ENCODE results near the gene OAT.

OAT gene

DNA sequence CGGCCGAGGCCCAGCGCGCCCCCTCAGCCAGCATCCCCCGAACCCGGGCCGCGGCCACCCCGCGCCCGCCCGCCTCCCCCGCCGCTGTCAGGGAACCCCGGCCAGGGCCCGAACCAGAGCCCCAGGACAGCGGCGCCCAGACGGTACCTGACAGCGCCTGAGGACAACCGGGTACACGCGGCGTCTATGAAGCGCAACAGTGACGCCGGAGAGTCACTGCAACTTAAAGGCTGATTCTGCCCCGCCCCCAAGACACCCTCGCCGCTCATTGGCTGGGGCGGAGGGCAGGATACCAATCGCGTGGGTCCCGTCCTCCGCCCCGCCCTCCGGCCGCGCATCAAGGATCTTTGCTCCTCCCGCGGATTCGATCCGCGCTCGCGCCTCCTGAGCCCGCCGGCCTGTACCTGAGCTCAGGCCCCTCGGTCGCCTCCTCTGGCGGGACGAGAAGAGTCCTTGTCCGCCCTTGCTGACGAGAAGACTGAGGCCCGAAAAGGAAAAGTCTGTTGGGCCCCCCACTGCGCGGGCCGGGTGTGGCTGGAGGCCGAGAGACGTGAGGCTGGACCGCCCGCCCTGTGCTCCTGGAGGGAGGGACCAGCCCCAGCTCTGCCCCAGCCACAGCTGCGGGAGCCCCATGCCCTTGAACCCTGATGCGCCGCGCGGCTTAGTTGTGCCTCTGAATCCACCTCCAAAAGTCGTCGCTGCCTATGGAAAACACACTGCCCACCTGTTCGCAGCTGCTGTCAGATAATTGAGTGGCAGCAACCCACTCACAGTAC is at the start of gene OAT:
OAT (minus strand) TSS at position 198 of the 776 bp plus-strand sequence. CDS start 6,752 bp downstream, outside the sequence.
- Histone ChIP-seq H3K36me3 (ENCODE audit: insufficient read depth, low read length) (no peaks in the 10 kb centered on the region), H3K4me3 (ENCODE audit: low read length, poor library complexity, severe bottlenecking) (peak within 1 kb of the TSS; percentile 92), H3K79me2 (ENCODE audit: insufficient read depth, low read length) (peaks cover 32% of the 10 kb centered on the region), H3K4me2 (ENCODE audit: low read depth, low read length, poor library complexity, severe bottlenecking) (peak within 1 kb of the TSS; percentile 90), H3K27me3 (ENCODE audit: insufficient read depth, low read length, poor library complexity, severe bottlenecking) (no peaks in the 10 kb centered on the region), H3K4me1 (ENCODE audit: insufficient read depth, low read length, poor library complexity, severe bottlenecking) (peaks cover 35% of the 10 kb centered on the region), H3K9ac (ENCODE audit: low read depth, low read length, poor library complexity, severe bottlenecking) (peak within 1 kb of the TSS; percentile 72), H3F3A (ENCODE audit: low read depth) (no peaks in the 10 kb centered on the region), H4K20me1 (ENCODE audit: insufficient read depth, low read length, poor library complexity, severe bottlenecking) (peaks cover 19% of the 10 kb centered on the region), H3K9me2 (replicated peaks; ENCODE audit: low read depth, low read length) (no peaks in the 10 kb centered on the region), H3K9me3 (ENCODE audit: insufficient read depth, low read depth, low read length) (no peaks in the 10 kb centered on the region), H2AFZ (ENCODE audit: low read length) (peak within 1 kb of the TSS; percentile 99)
- no peak for TF ChIP-seq EZH2phosphoT487 (IDR thresholded peaks at IDR 0.05; ENCODE audit: borderline replicate concordance)

DNA sequence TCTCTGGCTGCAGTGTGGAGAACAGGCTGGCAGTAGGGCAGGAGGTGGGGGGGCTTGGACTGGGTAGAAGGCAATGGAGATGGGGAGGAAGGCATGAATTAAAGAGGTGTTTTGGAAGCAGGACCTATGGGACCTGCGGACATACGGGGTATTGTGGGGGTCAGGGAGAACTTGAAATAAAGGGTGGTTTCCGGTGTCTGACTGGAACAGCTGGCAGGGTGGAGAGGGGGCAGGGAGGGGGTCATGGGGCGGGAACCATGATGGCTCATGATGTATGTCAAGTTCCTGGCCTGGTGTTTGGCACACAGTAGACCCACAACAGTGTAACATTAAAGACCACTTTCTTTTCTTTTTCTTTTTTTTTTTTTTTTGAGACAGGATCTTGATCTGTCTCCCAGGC is 48.4 kb upstream of the OAT start:
- no peaks in the 10 kb centered on the region for H4K20me1 ChIP-seq (ENCODE audit: insufficient read depth, low read length, poor library complexity, severe bottlenecking)

DNA sequence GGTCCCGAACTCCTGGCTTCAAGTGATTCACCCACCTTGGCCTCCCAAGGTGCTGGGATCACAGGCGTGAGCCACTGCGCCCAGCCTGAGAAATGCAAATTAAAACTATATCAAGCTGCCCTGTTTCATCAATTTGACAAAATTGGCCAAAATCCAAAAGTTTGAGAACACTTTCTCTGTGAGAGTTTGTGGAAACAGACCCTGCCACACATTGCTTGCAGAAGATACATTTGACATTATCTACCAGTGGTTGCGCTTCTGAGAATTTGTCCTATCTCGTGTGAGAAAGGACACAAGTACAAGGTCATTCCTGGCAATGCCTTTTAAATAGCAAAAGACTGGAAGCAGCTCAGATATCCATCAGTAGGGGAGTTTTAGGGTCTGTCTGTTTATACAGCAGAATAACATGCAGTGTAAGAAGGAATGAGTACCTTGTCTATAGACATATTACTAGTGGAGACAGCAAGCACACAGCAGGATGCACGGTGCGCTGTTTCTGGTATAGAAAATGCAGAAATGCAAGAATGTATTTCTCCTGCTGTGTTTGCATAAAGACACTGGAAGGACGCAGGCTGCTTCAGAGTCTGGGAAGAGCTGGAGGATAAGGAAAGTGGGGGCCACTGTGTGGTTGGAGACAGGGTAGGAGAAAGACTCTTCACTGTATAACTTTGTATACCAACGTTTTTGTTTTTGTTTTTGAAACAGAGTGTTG is 47.2 kb upstream of the OAT start:
- Histone ChIP-seq H3K27me3 (ENCODE audit: insufficient read depth, low read length, poor library complexity, severe bottlenecking) (no peaks in the 10 kb centered on the region), H3F3A (ENCODE audit: low read depth) (no peaks in the 10 kb centered on the region), H3K9ac (ENCODE audit: low read depth, low read length, poor library complexity, severe bottlenecking) (no peak overlapping the region), H3K79me2 (ENCODE audit: insufficient read depth, low read length) (peaks cover 6% of the 10 kb centered on the region; the same call in 1 of the 2 replicates), H3K4me3 (ENCODE audit: low read length, poor library complexity, severe bottlenecking) (no peak overlapping the region), H3K4me1 (ENCODE audit: insufficient read depth, low read length, poor library complexity, severe bottlenecking) (peaks cover 23% of the 10 kb centered on the region), H3K9me3 (ENCODE audit: insufficient read depth, low read depth, low read length) (no peaks in the 10 kb centered on the region), H3K4me2 (ENCODE audit: low read depth, low read length, poor library complexity, severe bottlenecking) (no peak overlapping the region), H3K9me2 (replicated peaks; ENCODE audit: low read depth, low read length) (no peaks in the 10 kb centered on the region), H4K20me1 (ENCODE audit: insufficient read depth, low read length, poor library complexity, severe bottlenecking) (no peaks in the 10 kb centered on the region), H3K36me3 (ENCODE audit: insufficient read depth, low read length) (no peaks in the 10 kb centered on the region), H2AFZ (ENCODE audit: low read length) (no peak overlapping the region)
- TF ChIP-seq, protein P1, sequence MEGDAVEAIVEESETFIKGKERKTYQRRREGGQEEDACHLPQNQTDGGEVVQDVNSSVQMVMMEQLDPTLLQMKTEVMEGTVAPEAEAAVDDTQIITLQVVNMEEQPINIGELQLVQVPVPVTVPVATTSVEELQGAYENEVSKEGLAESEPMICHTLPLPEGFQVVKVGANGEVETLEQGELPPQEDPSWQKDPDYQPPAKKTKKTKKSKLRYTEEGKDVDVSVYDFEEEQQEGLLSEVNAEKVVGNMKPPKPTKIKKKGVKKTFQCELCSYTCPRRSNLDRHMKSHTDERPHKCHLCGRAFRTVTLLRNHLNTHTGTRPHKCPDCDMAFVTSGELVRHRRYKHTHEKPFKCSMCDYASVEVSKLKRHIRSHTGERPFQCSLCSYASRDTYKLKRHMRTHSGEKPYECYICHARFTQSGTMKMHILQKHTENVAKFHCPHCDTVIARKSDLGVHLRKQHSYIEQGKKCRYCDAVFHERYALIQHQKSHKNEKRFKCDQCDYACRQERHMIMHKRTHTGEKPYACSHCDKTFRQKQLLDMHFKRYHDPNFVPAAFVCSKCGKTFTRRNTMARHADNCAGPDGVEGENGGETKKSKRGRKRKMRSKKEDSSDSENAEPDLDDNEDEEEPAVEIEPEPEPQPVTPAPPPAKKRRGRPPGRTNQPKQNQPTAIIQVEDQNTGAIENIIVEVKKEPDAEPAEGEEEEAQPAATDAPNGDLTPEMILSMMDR (conservative IDR thresholded peaks at IDR 0.05; ENCODE audit: low read length): no peak
- no peak for TF ChIP-seq EZH2phosphoT487 (IDR thresholded peaks at IDR 0.05; ENCODE audit: borderline replicate concordance)

More for the DNA sequence above, 48.4 kb upstream of the OAT start:
- H3K36me3 ChIP-seq (ENCODE audit: insufficient read depth, low read length): no peaks in the 10 kb centered on the region
- TF ChIP-seq, protein P1 (conservative IDR thresholded peaks at IDR 0.05; ENCODE audit: low read length): no peak
- no peak for TF ChIP-seq EZH2phosphoT487 (IDR thresholded peaks at IDR 0.05; ENCODE audit: borderline replicate concordance)
- H3K9me2 ChIP-seq (replicated peaks; ENCODE audit: low read depth, low read length): no peaks in the 10 kb centered on the region
- no peak overlapping the region for H3K9ac ChIP-seq (ENCODE audit: low read depth, low read length, poor library complexity, severe bottlenecking)
- no peaks in the 10 kb centered on the region for H3F3A ChIP-seq (ENCODE audit: low read depth)
- H2AFZ ChIP-seq (ENCODE audit: low read length): no peak overlapping the region
- peaks cover 19% of the 10 kb centered on the region for H3K4me1 ChIP-seq (ENCODE audit: insufficient read depth, low read length, poor library complexity, severe bottlenecking)
- H3K4me3 ChIP-seq (ENCODE audit: low read length, poor library complexity, severe bottlenecking): no peak overlapping the region
- H3K4me2 ChIP-seq (ENCODE audit: low read depth, low read length, poor library complexity, severe bottlenecking): no peak overlapping the region
- H3K79me2 ChIP-seq (ENCODE audit: insufficient read depth, low read length): peaks cover 5% of the 10 kb centered on the region; the same call in 1 of the 2 replicates
- H3K9me3 ChIP-seq (ENCODE audit: insufficient read depth, low read depth, low read length): no peaks in the 10 kb centered on the region
- no peaks in the 10 kb centered on the region for H3K27me3 ChIP-seq (ENCODE audit: insufficient read depth, low read length, poor library complexity, severe bottlenecking)

Measured in Loucy (cell line).